Neural progenitor cell (in vitro differentiated cells): ENCODE results near the gene DOCK4. TPM values are rescaled to one million over a fixed set of nuclear protein-coding genes. Genes with fewer than 3 reads are reported as not detected.

Experiments
- DNase-seq: peaks from one replicate; pipeline ENCODE4 v3.0.0-alpha.2; 2016; ENCODE audit warnings: low spot score
- H2AFZ ChIP-seq: fragments of 200-600 bp; sonication (generic); replicated peaks from 2 replicates; pipeline ENCODE4 v1.6.1; 2016; ENCODE audit warnings: antibody characterized with exemption
- H3F3A ChIP-seq: fragments of 200-600 bp; sonication (generic); 2 replicates; pipeline ENCODE4 v1.6.1; 2016; ENCODE audit warnings: antibody characterized with exemption, low read depth
- H3K27ac ChIP-seq: fragments of 200-600 bp; sonication (generic); 2 replicates; pipeline ENCODE4 v1.5.1; 2016; ENCODE audit warnings: mild to moderate bottlenecking
- H3K27me3 ChIP-seq: fragments of 200-600 bp; sonication (generic); 2 replicates; pipeline ENCODE4 v1.6.1; 2016; ENCODE audit warnings: mild to moderate bottlenecking, moderate library complexity
- H3K36me3 ChIP-seq: fragments of 200-600 bp; sonication (generic); 2 replicates; pipeline ENCODE4 v1.5.1; 2016
- H3K4me1 ChIP-seq: fragments of 200-600 bp; sonication (generic); 2 replicates; pipeline ENCODE4 v1.6.1; 2016; ENCODE audit warnings: mixed run types
- H3K4me2 ChIP-seq: fragments of 200-600 bp; sonication (generic); 2 replicates; pipeline ENCODE4 v1.6.1; 2016
- H3K4me3 ChIP-seq: fragments of 200-600 bp; sonication (generic); 2 replicates; pipeline ENCODE4 v1.5.1; 2016
- H3K79me2 ChIP-seq: fragments of 200-600 bp; sonication (generic); 2 replicates; pipeline ENCODE4 v1.6.1; 2016; ENCODE audit warnings: low read depth
- H3K9ac ChIP-seq: fragments of 200-600 bp; sonication (generic); 2 replicates; pipeline ENCODE4 v1.6.1; 2016
- H3K9me3 ChIP-seq: fragments of 200-600 bp; sonication (generic); 2 replicates; pipeline ENCODE4 v1.5.1; 2016; ENCODE audit warnings: low read depth
- H4K20me1 ChIP-seq: fragments of 200-600 bp; sonication (generic); 2 replicates; pipeline ENCODE4 v1.6.1; 2016; ENCODE audit warnings: low read depth
- H3K27ac Mint-ChIP-seq: 3 replicates; pipeline ENCODE4 v1.8.0; 2021; ENCODE audit warnings: mixed read lengths
- H3K27me3 Mint-ChIP-seq: 2 replicates; pipeline ENCODE4 v1.8.0; 2022; ENCODE audit warnings: low read depth, mild to moderate bottlenecking, inconsistent platforms, moderate library complexity, mixed read lengths; ENCODE audit not compliant: insufficient read depth
- H3K36me3 Mint-ChIP-seq: 3 replicates; pipeline ENCODE4 v1.8.0; 2021; ENCODE audit warnings: mixed read lengths
- H3K4me1 Mint-ChIP-seq: 3 replicates; pipeline ENCODE4 v1.8.0; 2021; ENCODE audit warnings: mixed read lengths
- H3K4me3 Mint-ChIP-seq: 3 replicates; pipeline ENCODE4 v1.8.0; 2021; ENCODE audit warnings: mild to moderate bottlenecking, moderate library complexity, mixed read lengths
- H3K9me3 Mint-ChIP-seq: 3 replicates; pipeline ENCODE4 v1.8.0; 2020; ENCODE audit warnings: mixed read lengths
- EZH2 ChIP-seq: fragments of 200-600 bp; sonication (generic); IDR thresholded peaks from 2 replicates; pipeline ENCODE4 v1.6.1; 2017; ENCODE audit warnings: antibody characterized with exemption, mild to moderate bottlenecking, moderate library complexity
- EZH2phosphoT487 ChIP-seq: fragments of 200-600 bp; sonication (generic); IDR thresholded peaks from 2 replicates; pipeline ENCODE4 v1.6.1; 2017; ENCODE audit warnings: antibody characterized with exemption
- total RNA-seq: library from RNA; depleted of rRNA; stranded (reverse); fragments of >200 nt; gene quantifications from 2 replicates; pipeline ENCODE4 v1.2.3, GENCODE V29; 2015; ENCODE audit warnings: low replicate concordance
- TF ChIP-seq, protein P1 (sequence below): fragments of 200-600 bp; sonication (generic); IDR thresholded peaks from 2 replicates; pipeline ENCODE4 v1.5.1; 2017; ENCODE audit warnings: antibody characterized with exemption, mild to moderate bottlenecking

Gene DOCK4
- total RNA-seq, 1 donor from 2014 or later, result 11.4 TPM

DNA sequence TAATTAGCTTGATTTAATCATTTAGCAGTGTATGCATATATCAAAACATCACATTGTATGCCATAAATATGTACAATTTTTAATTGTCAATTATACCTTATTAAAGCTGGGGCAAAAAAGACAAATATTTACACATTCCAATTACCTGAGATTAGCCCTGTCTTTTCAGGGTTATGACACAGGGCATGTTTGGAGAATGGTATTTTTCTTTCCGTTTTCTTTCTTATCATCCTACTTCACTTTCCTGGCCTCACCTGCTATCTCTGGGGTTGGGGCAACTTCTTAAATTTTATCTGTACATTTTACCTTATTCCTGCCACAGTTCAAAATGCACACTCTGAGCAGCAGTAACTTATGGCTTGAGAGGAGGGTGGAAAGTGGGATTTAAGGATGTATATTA, 285.9 kb downstream of the DOCK4 start:
- H3K4me1 Mint-ChIP-seq, result no peaks in the 10 kb centered on the region
- peaks cover 5% of the 10 kb centered on the region for H3K36me3 Mint-ChIP-seq
- Histone ChIP-seq H3K4me3 (no peak overlapping the region), H3K9ac (no peak overlapping the region), H3K9me3 (no peaks in the 10 kb centered on the region), H3K4me1 (peaks cover 3% of the 10 kb centered on the region), H2AFZ (no peak overlapping the region), H3K27ac (no peak overlapping the region), H3K36me3 (peaks cover 3% of the 10 kb centered on the region), H3K27me3 (no peaks in the 10 kb centered on the region), H4K20me1 (no peaks in the 10 kb centered on the region), H3F3A (no peaks in the 10 kb centered on the region), H3K79me2 (no peaks in the 10 kb centered on the region), H3K4me2 (no peak overlapping the region)
- H3K9me3 Mint-ChIP-seq, result peaks cover 4% of the 10 kb centered on the region
- no peak for DNase-seq
- TF ChIP-seq, protein P1, sequence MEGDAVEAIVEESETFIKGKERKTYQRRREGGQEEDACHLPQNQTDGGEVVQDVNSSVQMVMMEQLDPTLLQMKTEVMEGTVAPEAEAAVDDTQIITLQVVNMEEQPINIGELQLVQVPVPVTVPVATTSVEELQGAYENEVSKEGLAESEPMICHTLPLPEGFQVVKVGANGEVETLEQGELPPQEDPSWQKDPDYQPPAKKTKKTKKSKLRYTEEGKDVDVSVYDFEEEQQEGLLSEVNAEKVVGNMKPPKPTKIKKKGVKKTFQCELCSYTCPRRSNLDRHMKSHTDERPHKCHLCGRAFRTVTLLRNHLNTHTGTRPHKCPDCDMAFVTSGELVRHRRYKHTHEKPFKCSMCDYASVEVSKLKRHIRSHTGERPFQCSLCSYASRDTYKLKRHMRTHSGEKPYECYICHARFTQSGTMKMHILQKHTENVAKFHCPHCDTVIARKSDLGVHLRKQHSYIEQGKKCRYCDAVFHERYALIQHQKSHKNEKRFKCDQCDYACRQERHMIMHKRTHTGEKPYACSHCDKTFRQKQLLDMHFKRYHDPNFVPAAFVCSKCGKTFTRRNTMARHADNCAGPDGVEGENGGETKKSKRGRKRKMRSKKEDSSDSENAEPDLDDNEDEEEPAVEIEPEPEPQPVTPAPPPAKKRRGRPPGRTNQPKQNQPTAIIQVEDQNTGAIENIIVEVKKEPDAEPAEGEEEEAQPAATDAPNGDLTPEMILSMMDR, result no peak
- TF ChIP-seq EZH2phosphoT487 (no peak), EZH2 (no peak)
- no peak overlapping the region for H3K27ac Mint-ChIP-seq
- H3K4me3 Mint-ChIP-seq, result no peak overlapping the region
- no peaks in the 10 kb centered on the region for H3K27me3 Mint-ChIP-seq

DNA sequence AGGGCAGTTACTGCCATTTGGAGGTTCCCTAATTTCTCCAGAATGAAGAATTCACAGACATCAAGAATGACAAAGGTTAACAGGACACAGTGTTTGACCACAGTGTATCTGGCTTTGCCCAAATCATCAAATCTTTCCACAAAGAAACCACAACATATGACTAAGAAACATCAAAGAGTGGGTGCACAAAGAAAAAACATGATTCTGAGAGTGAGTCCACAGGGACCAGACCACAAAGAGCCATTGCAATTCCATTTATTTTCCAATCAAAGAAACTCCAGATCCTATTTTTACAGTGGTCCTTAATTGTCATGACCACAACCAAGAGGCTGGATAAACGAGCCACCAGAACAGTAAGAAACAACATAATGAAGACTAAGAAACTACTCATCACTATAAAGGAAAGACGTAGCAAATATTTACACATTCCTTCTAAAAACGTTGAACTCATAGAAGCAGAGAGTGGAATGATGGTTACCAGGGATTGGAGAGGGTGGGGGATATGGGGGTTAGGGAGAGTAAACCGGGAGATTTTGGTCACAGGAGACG, 286.5 kb downstream of the DOCK4 start:
- peaks cover 5% of the 10 kb centered on the region for H3K36me3 Mint-ChIP-seq
- no peak overlapping the region for H3K4me3 Mint-ChIP-seq
- no peak overlapping the region for H3K4me2 ChIP-seq

DNA sequence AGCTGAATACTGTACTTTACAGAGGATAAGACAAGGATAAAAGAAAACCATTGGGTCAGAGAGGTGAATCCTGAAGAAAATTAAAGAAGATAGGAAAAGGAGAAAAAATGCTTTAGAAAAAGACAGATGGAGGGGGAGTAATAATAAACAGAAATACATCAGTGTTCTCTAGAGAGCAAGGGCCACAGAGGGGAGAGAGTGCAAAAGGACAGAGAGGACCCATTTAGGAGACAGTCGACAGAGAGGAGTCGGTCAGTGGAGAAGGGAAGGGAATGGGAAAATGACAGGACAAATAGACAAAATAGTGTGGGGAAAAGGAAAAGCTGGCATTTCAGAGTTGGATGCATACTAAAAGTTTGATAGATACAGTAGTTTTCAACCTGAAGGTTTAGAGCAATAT, 287.0 kb downstream of the DOCK4 start:
- H3K27ac ChIP-seq, result no peak overlapping the region
- no peak for DNase-seq
- H3K27me3 Mint-ChIP-seq, result no peaks in the 10 kb centered on the region
- H3F3A ChIP-seq, result no peaks in the 10 kb centered on the region
- H3K9me3 Mint-ChIP-seq, result peaks cover 3% of the 10 kb centered on the region
- no peak overlapping the region for H3K4me3 ChIP-seq
- no peaks in the 10 kb centered on the region for H3K79me2 ChIP-seq
- no peak overlapping the region for H3K9ac ChIP-seq
- TF ChIP-seq EZH2phosphoT487 (no peak), EZH2 (no peak)
- TF ChIP-seq, protein P1, result no peak
- H3K4me3 Mint-ChIP-seq, result no peak overlapping the region
- H3K4me2 ChIP-seq, result no peak overlapping the region
- peaks cover 3% of the 10 kb centered on the region for H3K36me3 ChIP-seq
- H3K4me1 Mint-ChIP-seq, result no peaks in the 10 kb centered on the region
- no peaks in the 10 kb centered on the region for H3K4me1 ChIP-seq
- no peaks in the 10 kb centered on the region for H4K20me1 ChIP-seq
- H2AFZ ChIP-seq, result no peak overlapping the region
- no peak overlapping the region for H3K27ac Mint-ChIP-seq
- peaks cover 6% of the 10 kb centered on the region for H3K36me3 Mint-ChIP-seq
- no peaks in the 10 kb centered on the region for H3K9me3 ChIP-seq
- H3K27me3 ChIP-seq, result no peaks in the 10 kb centered on the region

More for the DNA sequence above, 286.5 kb downstream of the DOCK4 start:
- Mint-ChIP-seq H3K27me3 (no peaks in the 10 kb centered on the region), H3K9me3 (peaks cover 4% of the 10 kb centered on the region), H3K4me1 (no peaks in the 10 kb centered on the region), H3K27ac (no peak overlapping the region)
- H3K36me3 ChIP-seq, result peaks cover 3% of the 10 kb centered on the region
- no peak overlapping the region for H3K4me3 ChIP-seq
- no peaks in the 10 kb centered on the region for H3K9me3 ChIP-seq
- H2AFZ ChIP-seq, result no peak overlapping the region
- TF ChIP-seq EZH2 (no peak), EZH2phosphoT487 (no peak)
- TF ChIP-seq, protein P1, result no peak
- no peak for DNase-seq
- no peaks in the 10 kb centered on the region for H3F3A ChIP-seq
- no peaks in the 10 kb centered on the region for H3K79me2 ChIP-seq
- H3K4me1 ChIP-seq, result no peaks in the 10 kb centered on the region
- H3K27ac ChIP-seq, result no peak overlapping the region
- no peak overlapping the region for H3K9ac ChIP-seq
- no peaks in the 10 kb centered on the region for H3K27me3 ChIP-seq
- no peaks in the 10 kb centered on the region for H4K20me1 ChIP-seq
